DMS 273 (cell line): Measurements from ENCODE around the gene ANKRD33B.
"Not testable (repeated sequence)": the region's sequence is repeated elsewhere in the genome, so short reads cannot be mapped to it uniquely, and the experiment has no call there.

Experiments used
- DNase-seq: peaks from one replicate; lab custom pipeline; 2025; ENCODE audit not compliant: unreplicated experiment; lab: John Stamatoyannopoulos, UW

ANKRD33B gene

GRCh38 chr5:10612251-10612650, 48.4 kb downstream of the ANKRD33B start:
- DNase-seq: no peak

DNA sequence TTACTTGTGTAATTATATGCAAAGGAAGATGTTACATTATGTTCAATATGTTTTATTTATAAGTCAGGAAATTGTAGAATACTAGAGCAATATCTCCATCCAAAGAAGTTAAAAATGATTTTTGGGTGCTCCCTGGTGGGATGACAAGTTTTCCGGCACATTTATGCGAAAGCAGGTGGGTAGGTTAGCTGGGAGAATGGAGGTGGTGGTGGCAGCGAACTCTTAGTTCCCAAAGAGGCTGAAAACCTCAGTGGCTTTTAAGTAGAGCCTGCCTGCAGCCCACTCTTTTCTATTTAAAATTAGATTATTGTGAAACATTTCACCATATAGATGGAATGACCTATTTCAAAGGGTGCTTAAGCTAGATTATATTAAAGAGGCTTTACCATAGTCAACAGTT, 51.8 kb downstream of the ANKRD33B start:
- DNase-seq: no peak

DNA sequence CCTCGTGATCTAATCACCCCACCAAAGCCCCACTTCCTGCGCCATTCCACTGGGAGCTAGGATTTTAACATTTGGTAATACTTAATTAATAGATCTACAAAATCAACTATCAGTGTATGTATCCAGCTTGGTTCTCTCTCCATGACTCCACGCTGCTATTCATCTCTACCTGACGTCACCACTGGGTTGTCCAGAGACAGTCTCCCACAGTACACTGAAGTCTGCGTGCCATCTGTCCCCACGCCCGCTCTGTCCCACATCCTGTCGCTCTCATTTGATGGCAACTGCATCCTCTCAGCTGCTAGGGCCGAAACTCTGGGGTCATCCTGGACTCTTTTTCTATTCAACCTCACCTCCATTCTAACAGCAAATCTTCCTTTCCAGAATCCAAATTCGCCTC, 53.2 kb downstream of the ANKRD33B start:
- no peak for DNase-seq

- DNase-seq: no peak
Measured at GRCh38 chr5:10618311-10618710, 54.4 kb downstream of the ANKRD33B start.

DNA sequence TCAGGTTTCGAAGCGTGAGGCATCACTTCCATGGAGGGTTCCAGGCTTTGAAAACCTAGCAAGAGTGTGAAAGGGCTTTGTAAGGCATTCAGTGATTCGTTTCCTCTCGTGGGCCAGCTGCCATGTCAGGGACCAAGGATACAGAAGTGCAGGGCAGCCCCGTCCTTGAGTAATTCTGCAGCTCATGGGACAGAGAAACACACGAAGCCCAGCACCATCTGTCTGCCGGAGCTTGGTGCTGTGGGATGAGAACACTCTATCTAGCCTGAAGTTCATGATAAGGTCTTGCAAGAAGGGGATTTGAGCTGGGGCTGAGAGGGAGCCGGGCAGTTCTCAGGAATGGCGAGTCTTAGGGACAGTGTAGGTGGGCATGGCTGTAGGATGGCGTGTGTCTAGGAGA, 55.8 kb downstream of the ANKRD33B start:
- no peak for DNase-seq

- DNase-seq: no peak
Measured at GRCh38 chr5:10620346-10620745, 56.5 kb downstream of the ANKRD33B start.

DNA sequence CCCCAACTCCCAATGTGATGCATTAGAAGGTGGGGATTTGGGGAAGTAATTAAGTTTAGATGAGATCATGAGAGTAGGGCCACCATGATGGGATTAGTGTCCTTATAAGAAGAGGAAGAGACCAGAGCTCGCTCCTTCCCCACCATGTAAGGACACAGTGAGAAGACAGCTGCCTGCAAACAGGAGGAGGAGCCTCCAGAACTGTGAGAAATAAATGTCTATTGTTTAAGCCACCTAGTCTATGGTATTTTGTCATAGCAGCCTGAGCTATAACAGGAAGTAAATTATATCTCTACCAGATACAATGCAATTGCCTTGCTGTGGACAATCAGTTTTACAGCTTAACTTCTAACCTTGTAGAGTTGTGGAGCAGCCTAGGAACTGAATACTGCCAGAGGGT, 58.0 kb downstream of the ANKRD33B start:
- DNase-seq: no peak

- DNase-seq: no peak
Measured at GRCh38 chr5:10622810-10623209, 58.9 kb downstream of the ANKRD33B start.

DNA sequence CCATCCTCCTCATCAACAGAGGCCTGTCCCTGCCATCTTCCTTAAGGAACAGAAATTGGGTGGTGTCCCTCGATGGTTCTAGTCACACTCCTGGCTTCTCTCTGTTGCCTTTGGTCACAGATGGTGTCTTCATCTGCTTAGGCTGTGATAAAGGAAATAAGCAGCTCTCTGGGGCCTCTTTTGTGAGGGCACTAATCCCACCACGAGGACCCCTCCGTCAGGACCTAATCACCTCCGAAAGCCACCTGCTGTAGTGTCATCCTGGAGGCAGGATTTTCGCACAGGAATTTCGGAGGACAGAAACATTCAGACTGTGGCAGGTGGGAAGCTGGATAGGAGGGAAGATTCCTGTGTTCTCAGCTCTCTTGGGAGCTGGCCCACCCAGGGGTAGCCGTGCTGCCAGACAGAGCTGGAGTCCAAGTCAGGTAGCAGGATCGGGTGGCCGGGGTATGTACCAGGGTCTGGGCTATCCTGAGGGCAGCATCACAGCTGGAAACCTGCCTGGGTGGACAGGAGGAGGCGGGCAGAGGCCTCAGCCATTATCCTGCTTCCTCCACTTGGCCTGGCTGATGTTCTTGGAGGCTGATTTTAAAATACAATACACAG, 59.5 kb downstream of the ANKRD33B start:
- no peak for DNase-seq

GRCh38 chr5:10624206-10624605, 60.3 kb downstream of the ANKRD33B start:
- no peak for DNase-seq

GRCh38 chr5:10624679-10625078, 60.8 kb downstream of the ANKRD33B start:
- DNase-seq: no peak

GRCh38 chr5:10625700-10626472, 62.0 kb downstream of the ANKRD33B start:
- DNase-seq: peak; percentile 48

DNA sequence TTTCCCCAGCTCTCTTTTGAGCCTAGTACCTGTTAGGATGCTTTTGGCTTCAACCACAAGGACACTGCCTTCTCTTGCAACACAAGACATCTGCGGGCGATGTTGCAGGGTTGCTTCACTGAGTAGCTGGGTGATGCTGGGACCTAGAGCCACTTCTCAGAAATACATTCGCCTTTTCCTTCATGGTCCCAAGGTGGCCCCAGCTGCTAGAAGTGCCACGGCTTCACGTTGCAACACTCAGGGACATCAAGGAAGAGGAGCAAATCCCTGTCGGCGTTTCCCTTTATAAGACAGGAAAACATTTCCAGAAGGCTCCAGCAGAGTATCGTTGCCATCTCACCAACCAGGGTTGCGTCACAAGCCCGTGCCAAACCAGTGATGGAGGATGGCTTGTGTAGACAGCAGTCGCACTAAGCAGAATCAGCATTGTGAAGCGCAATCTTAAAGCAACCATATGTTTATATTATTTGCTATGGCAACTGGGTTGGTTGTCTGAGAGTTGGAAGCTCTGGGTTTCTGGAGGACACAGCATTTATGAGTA, 62.7 kb downstream of the ANKRD33B start:
- DNase-seq: peak; percentile 58

DNA sequence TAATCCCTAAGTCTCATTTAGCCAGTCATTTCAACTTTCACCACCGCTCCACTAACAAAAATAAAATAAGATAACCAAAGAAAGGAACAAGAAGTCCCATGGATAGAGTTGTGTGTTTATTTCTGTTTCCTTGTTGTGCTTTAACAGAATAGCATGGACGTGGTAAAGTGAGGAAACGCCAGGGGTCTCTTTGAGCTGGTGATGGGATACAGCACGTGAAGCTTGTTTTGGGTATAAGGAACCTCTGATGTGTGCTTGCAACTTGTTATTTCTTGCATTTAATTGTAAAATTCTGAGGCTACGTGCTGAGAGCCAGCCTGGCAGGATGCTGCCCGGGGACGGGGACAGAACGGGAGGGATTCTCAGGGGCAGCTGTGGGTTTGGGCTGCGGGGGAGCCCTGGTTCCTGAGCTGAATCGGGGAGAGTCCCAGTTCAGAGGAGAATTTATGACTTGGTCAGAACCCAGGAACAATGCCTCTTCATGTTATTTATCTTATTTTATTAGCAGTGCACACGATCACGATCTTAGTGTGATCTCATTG, 63.4 kb downstream of the ANKRD33B start:
- DNase-seq: peak; percentile 69

GRCh38 chr5:10628601-10629000, 64.7 kb downstream of the ANKRD33B start:
- no peak for DNase-seq

- DNase-seq: no peak
Measured at GRCh38 chr5:10629682-10630081, 65.8 kb downstream of the ANKRD33B start.

DNA sequence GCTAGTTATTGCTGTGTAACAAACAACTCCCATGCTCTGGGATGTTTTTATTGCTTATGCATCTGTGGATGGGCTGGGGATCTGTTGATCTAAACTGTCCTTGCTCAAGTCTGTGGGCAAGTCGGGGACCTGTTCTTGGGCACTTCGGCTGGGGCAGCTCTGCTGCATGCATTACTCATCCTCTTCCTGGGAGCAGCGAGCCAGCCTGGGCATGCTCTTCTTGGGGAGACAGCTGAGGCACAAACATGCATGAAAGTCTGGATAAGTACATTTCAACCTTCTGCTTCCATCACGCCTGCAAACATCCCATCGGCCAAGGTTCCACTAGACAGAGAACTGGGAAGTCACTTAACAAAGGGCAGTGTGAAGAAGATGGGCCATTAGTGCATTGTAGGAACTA, 66.3 kb downstream of the ANKRD33B start:
- no peak for DNase-seq

DNA sequence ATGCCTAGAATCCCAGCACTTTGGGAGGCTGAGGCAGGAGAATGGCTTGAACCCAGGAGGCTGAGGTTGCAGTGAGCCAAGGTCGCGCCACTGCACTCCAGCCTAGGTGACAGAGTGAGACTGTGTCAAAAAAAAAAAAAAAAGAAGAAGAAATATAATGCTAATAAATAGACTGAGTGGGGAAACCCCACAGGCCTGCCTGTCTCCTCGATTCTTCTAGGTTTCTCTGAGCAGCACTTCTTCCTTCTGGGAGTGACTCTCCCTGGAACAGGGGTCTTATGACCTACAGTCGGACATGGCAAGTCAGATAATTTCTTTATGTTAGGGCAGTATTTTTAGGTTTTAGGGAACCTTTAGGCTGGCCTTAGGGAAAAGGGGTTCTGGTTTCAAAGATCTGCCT, 66.9 kb downstream of the ANKRD33B start:
- not testable (repeated sequence) for DNase-seq

DNA sequence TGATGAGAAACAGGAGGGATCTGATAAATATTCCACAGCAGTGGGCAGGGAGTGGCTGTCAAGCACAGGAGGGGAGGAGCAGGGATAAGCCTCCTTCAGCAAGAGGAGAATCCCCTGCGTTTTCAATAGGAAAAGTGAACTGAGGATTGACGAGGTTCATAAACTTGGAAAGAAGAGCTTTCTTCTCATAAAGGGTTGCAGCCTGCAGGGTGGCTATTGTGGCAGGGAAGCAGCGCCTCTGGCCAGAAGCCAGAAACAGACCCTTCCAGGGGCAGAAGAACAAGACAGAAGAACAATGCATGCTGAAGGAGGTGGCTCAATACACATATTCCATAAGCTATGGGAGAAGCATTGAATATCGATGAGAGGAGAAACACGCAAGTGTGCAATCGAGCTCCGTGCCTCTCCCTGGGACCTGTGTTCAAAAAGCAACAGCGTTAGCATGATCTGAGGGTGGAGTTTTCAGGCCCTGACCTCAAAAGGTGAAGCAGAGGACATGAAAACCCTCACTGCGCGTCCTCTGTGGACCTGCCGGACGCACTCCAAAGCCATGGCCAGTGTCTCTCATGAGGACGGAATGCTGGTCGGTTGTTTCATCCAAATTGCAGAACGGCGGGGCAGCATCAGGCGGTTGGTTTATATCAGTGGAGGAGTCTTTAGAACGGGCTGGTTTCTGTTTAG, 67.6 kb downstream of the ANKRD33B start:
- no peak for DNase-seq

GRCh38 chr5:10632110-10632761, 68.4 kb downstream of the ANKRD33B start:
- no peak for DNase-seq
